ENCODE data around the gene ERVK3-1. TPM values are rescaled to one million over a fixed set of nuclear protein-coding genes. Genes with fewer than 3 reads are reported as not detected.

ERVK3-1 gene
- 25.4 and 31.8 TPM in 2 replicates for total RNA-seq

DNA sequence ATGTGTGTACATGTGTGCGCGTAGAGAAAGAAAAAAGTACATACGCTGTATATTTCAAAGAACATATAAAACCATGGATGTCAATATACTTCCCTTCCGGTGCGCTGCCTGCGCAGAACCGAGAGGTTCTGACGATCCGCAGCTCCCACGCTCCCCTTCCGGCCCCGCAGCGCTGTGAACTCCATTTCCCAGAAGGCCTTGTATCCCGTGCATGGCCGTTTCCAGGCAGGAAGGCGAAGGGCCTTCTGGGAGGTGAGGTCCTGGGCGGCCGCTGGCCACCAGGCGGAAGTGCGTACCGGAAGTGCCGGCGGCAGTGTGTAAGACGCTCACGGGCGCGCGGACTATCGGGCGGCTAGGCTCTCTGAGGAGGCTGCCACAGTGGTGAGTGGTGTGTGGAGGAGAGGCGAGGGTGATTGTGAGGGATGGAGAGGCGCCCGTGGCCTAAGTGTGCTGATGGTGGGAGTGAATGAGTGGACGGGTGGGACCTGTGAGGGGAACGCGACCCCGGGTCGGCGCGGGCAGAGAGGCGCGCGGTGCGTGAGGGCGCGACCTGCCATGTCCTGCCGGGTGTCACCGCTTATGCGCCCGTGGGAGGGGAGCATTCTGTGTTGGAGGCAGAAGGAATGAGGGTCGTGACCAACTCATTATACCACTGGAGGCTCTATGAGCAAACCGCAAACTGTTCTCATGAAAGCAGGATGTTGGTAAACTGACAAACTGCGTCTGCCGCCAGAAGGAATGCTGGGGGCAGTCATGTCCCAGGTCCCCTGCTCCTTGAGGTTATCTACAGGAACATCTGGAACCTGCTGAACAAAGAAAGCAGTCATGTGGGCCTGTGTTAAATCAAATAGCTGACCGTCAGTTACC, at the start of gene ERVK3-1:
Gene ERVK3-1 (plus strand): TSS at position 313 of the 867 bp plus-strand sequence. CDS start 6,792 bp downstream, outside the sequence.

GRCh38 chr19:58278541-58279041, 26.6 kb upstream of the ERVK3-1 start, which contains the start of gene ZNF8:
Gene ZNF8 (plus strand): TSS chr19:58278955. CDS start chr19:58279082, 127 bp downstream.

DNA sequence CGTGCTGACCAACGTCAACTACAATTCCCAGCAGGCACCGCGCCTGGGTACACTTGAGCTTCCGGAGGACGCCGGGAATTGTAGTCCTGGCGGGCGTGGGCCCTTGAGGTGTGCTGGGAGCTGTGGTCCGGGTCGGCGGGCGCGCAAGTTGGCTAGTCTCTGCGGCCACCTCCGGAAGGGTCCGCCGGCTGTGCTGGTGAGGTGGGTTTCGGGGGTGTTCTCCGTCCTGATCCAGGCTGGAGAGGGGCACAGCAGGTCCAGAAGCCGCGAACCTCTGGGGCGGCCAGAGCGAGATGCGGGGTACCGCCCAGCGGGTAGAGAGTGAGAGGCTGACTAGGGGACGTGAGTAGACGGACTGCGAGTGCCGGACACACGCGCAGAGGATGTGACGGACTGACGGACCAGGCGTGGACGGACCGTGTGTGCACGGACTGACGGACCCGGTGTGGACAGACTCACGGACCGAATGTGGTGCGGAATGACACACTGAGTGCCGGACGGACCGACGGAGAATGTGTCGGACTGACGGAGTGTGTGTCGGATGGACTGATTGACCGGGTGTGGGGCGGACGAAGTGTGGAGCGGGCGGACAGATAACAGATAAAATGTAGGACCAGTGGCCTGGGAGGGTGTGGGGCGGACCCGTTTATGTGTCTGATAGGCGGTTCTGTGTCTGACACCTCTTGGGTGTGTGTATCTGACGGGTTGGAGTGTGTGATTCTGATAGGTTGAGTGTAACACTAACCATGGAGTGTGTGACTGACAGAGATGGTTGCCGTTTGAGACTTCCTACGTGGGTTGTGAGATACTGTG, 21.9 kb downstream of the ERVK3-1 start, which contains the start of gene ZSCAN22:
Gene ZSCAN22 (plus strand): TSS at position 81 of the 813 bp plus-strand sequence. CDS start 7,809 bp downstream, outside the sequence.

GRCh38 chr19:58352760-58353671, 47.8 kb downstream of the ERVK3-1 start, which contains the start of gene A1BG:
Gene A1BG (minus strand): TSS chr19:58353492. CDS start chr19:58353437, 55 bp downstream.

DNA sequence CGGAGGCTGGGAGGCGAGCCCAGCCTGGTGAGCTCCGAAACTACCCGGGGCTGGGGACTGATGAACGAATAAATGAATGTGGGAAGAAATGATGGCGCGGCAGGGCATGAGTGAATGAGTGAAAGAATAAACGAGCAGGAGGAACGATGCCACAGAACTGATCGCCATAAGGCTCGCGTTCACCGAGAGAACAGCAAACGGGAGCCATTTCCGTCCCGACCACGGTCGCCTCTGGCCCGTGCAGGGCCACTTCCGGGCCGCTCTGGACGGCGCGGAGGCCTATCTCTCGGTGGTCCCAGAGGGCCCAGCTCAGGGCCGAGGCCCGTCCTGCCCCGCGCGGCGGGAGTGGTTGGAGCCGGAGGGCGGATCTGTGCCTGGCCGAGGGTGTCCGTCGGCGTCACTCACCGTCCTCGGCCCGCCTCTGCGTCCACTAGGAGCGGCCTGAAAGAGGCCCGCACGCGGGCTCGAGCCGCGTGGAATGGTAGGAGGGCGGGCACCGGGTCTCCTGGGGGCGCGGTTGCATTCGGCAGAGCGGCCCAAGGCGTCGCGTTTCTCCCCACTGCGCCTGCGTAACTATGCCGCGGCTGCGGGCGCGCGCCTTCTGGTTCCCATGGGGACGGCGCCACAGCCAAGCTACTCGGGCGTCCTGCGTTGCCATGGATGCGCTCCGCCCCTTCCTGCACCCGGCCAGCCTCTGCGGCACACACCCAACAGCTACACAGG, 57.3 kb downstream of the ERVK3-1 start, which contains the start of gene ZNF497:
Gene ZNF497 (minus strand): TSS at position 480 of the 723 bp plus-strand sequence. CDS start 5,116 bp downstream, outside the sequence.

Other genes with a start within 250 kb of the ERVK3-1 start
- 5.7 and 6.1 TPM in 2 replicates for gene ZNF135, start 246.1 kb upstream of the ERVK3-1 start, total RNA-seq
- gene ZSCAN18, start 207.1 kb upstream of the ERVK3-1 start, total RNA-seq = 23.8 and 31.4 TPM in 2 replicates
- 13.2 and 13.4 TPM in 2 replicates for gene ZNF329, start 154.6 kb upstream of the ERVK3-1 start, total RNA-seq
- gene ZNF274, start 122.3 kb upstream of the ERVK3-1 start, total RNA-seq = 13.0 and 16.4 TPM in 2 replicates
- 25.5 TPM in 2 replicates for gene ZNF544, start 76.5 kb upstream of the ERVK3-1 start, total RNA-seq
- gene ZNF8, start 26.4 kb upstream of the ERVK3-1 start, total RNA-seq = 2.2 and 2.7 TPM in 2 replicates
- 1.4 and 2.9 TPM in 2 replicates for gene ZSCAN22, start 21.6 kb downstream of the ERVK3-1 start, total RNA-seq
- gene A1BG, start 48.1 kb downstream of the ERVK3-1 start, total RNA-seq = 13.9 and 19.7 TPM in 2 replicates
- 0.79 and 1.7 TPM in 2 replicates for gene ZNF497, start 57.4 kb downstream of the ERVK3-1 start, total RNA-seq
- 1.2 and 2.0 TPM in 2 replicates for gene ZNF837, start 75.7 kb downstream of the ERVK3-1 start, total RNA-seq
- 2,454 and 4,367 TPM in 2 replicates for gene RPS5, start 81.9 kb downstream of the ERVK3-1 start, total RNA-seq
- gene RNF225, start 90.3 kb downstream of the ERVK3-1 start, total RNA-seq = 0.16 and 0.17 TPM in 2 replicates
- 12.6 and 12.7 TPM in 2 replicates for gene ZNF584, start 103.3 kb downstream of the ERVK3-1 start, total RNA-seq
- 9.1 and 10.4 TPM in 2 replicates for gene ZNF132, start 134.8 kb downstream of the ERVK3-1 start, total RNA-seq
- gene ZNF324B, start 146.2 kb downstream of the ERVK3-1 start, total RNA-seq = 8.0 and 11.3 TPM in 2 replicates
- 9.9 and 15.6 TPM in 2 replicates for gene ZNF324, start 161.7 kb downstream of the ERVK3-1 start, total RNA-seq
- 6.0 and 8.5 TPM in 2 replicates for gene ZNF446, start 171.0 kb downstream of the ERVK3-1 start, total RNA-seq
- 10.1 and 14.0 TPM in 2 replicates for gene SLC27A5, start 206.6 kb downstream of the ERVK3-1 start, total RNA-seq
- 5.8 and 7.2 TPM in 2 replicates for gene ZBTB45, start 214.4 kb downstream of the ERVK3-1 start, total RNA-seq
- 355 and 415 TPM in 2 replicates for gene TRIM28, start 238.7 kb downstream of the ERVK3-1 start, total RNA-seq
- 177 and 204 TPM in 2 replicates for gene CHMP2A, start 249.7 kb downstream of the ERVK3-1 start, total RNA-seq

All from bronchial smooth muscle cell (primary cell).